Measurements from ENCODE around the gene UBE3C.

DNA sequence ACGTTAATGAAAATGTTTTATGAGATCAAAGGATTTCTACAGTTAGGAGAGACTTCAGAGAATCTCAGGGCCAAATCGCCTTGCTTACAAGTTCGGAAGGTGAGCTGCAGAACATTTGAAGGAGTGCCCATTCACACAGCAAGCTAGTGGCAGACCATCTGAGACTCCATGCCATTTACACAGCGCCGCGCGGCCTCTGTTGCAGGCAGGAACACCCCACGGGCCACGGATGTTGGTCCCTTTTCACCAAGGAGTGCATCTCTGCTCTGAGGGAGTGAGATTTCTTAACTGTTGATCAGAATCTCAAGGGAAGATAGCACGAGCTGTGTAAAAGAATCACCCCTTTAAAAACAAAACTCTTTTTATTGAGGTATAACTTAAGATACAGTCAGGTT, 1.8 kb downstream of the UBE3C start:
- TF ChIP-seq, protein P1, sequence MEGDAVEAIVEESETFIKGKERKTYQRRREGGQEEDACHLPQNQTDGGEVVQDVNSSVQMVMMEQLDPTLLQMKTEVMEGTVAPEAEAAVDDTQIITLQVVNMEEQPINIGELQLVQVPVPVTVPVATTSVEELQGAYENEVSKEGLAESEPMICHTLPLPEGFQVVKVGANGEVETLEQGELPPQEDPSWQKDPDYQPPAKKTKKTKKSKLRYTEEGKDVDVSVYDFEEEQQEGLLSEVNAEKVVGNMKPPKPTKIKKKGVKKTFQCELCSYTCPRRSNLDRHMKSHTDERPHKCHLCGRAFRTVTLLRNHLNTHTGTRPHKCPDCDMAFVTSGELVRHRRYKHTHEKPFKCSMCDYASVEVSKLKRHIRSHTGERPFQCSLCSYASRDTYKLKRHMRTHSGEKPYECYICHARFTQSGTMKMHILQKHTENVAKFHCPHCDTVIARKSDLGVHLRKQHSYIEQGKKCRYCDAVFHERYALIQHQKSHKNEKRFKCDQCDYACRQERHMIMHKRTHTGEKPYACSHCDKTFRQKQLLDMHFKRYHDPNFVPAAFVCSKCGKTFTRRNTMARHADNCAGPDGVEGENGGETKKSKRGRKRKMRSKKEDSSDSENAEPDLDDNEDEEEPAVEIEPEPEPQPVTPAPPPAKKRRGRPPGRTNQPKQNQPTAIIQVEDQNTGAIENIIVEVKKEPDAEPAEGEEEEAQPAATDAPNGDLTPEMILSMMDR (IDR thresholded peaks at IDR 0.05; ENCODE audit: low read length), result no peak
- no peak for TF ChIP-seq EZH2 (IDR thresholded peaks at IDR 0.05; ENCODE audit: borderline replicate concordance, low read length)

Measured in OCI-LY1 (cell line).